Peyer's patch (tissue), 4 donors: ENCODE measurements around the gene PTPDC1. TPM values are rescaled to one million over a fixed set of nuclear protein-coding genes. Genes with fewer than 3 reads are reported as not detected.
A peak's percentile ranks its signal among the peaks of the same experiment; 100 is the strongest.

Source experiments
- DNase-seq, 3 donors: peaks; one replicate each; pipeline ENCODE4 v3.0.0-alpha.2; 2017 to 2019
- H3K27ac ChIP-seq, 4 donors: fragments of 200-600 bp; sonication (generic); one replicate each; pipeline ENCODE4 v1.5.1; 2016 to 2019
- H3K27me3 ChIP-seq, 2 donors: fragments of 200-600 bp; sonication (generic); one replicate each; pipeline ENCODE4 v1.5.1; 2019
- H3K36me3 ChIP-seq, 3 donors: fragments of 200-600 bp; sonication (generic); one replicate each; pipeline ENCODE4 v1.5.1; 2016 to 2019
- H3K4me1 ChIP-seq, 4 donors: fragments of 200-600 bp; sonication (generic); one replicate each; pipeline ENCODE4 v1.5.1; 2016 to 2019
- H3K4me3 ChIP-seq, 4 donors: fragments of 200-600 bp; sonication (generic); 1 replicate in 3 of 4; 2 replicates in 1 of 4; pipeline ENCODE4 v1.5.1; 2016 to 2019; ENCODE audit warnings: mild to moderate bottlenecking in 1 of 4
- H3K9me3 ChIP-seq, 4 donors: fragments of 200-600 bp; sonication (generic); one replicate each; pipeline ENCODE4 v1.5.1; 2016 to 2019; ENCODE audit warnings: mild to moderate bottlenecking in 1 of 4
- CTCF ChIP-seq, 6 experiments: fragments of 450-650 bp in 4 of 6; fragments of 200-600 bp in 2 of 6; sonication (generic) in 1 of 6; IDR thresholded peaks; one replicate each; pipeline ENCODE4 v1.5.1; 2017 to 2019; ENCODE audit warnings: antibody characterized with exemption in 6 of 6, mild to moderate bottlenecking in 3 of 6, moderate library complexity in 1 of 6
- POLR2A ChIP-seq, 2 donors: fragments of 450-650 bp; IDR thresholded peaks; one replicate each; pipeline ENCODE4 v1.5.1; 2017; ENCODE audit warnings: antibody characterized with exemption in 2 of 2, mild to moderate bottlenecking in 2 of 2, moderate library complexity in 2 of 2
- total RNA-seq, 4 donors: library from RNA; depleted of rRNA; stranded (reverse); fragments of >200 nt; gene quantifications; one replicate each; pipeline ENCODE4 v1.1.0, GENCODE V29; 2016

PTPDC1 gene
- total RNA-seq, 4 donors from 2014 or later: 7.2 to 15.7 (median 9.4) TPM

- TF ChIP-seq CTCF (IDR thresholded peaks at IDR 0.05) (no peak), POLR2A (IDR thresholded peaks at IDR 0.05) (no peak)
- H3K27ac ChIP-seq: peak overlapping the region in 2 of 4 donors; percentile 46 to 58
- no peak overlapping the region for H3K4me3 ChIP-seq
Measured at GRCh38 chr9:94153905-94154304, 69.6 kb downstream of the PTPDC1 start.

GRCh38 chr9:94156348-94157049 is 72.2 kb downstream of the PTPDC1 start:
- peaks cover 0 to 12% (median 6%) of the 10 kb centered on the region in 4 donors for H3K4me1 ChIP-seq
- H3K27ac ChIP-seq: peak overlapping the region in 3 of 4 donors; percentile 8 to 27 (median 25)
- no peaks in the 10 kb centered on the region for H3K36me3 ChIP-seq
- H3K27me3 ChIP-seq: no peaks in the 10 kb centered on the region
- DNase-seq: no peak
- no peaks in the 10 kb centered on the region for H3K9me3 ChIP-seq
- H3K4me3 ChIP-seq: no peak overlapping the region
- TF ChIP-seq CTCF (IDR thresholded peaks at IDR 0.05): no peak
- no peak for TF ChIP-seq POLR2A (IDR thresholded peaks at IDR 0.05)

More at GRCh38 chr9:94153905-94154304, 69.6 kb downstream of the PTPDC1 start:
- Histone ChIP-seq H3K4me1 (peaks cover 0 to 12% (median 6%) of the 10 kb centered on the region in 4 donors), H3K9me3 (no peaks in the 10 kb centered on the region), H3K27me3 (no peaks in the 10 kb centered on the region), H3K36me3 (no peaks in the 10 kb centered on the region)
- DNase-seq: peak in 2 of 3 donors; percentile 53 to 66

GRCh38 chr9:94157050-94157801 is 73.0 kb downstream of the PTPDC1 start:
- Histone ChIP-seq H3K4me3 (no peak overlapping the region), H3K27me3 (no peaks in the 10 kb centered on the region), H3K36me3 (no peaks in the 10 kb centered on the region), H3K27ac (peak overlapping the region in 2 of 4 donors; percentile 25 to 27), H3K9me3 (no peaks in the 10 kb centered on the region), H3K4me1 (peaks cover 0 to 12% (median 6%) of the 10 kb centered on the region in 4 donors)
- DNase-seq: peak in 1 of 3 donors; percentile 68
- no peak for TF ChIP-seq POLR2A (IDR thresholded peaks at IDR 0.05)
- no peak for TF ChIP-seq CTCF (IDR thresholded peaks at IDR 0.05)

Other genes with a start within 250 kb of the PTPDC1 start
- not detected for gene BARX1, start 129.1 kb upstream of the PTPDC1 start, total RNA-seq
- 10 to 100 TPM; 13.5 to 51.8 (median 29.7) TPM for gene ZNF169, start 174.8 kb downstream of the PTPDC1 start, total RNA-seq
- not detected for gene NUTM2F, start 244.2 kb downstream of the PTPDC1 start, total RNA-seq